HG03103 (cell line): Measurements from ENCODE around the gene EMILIN2.

ENCODE experiments used
- ATAC-seq: cut with Tn5 transposase; IDR thresholded peaks from one replicate; pipeline ENCODE4 v1.9.1; 2021; ENCODE audit warnings: low read depth; ENCODE audit not compliant: unreplicated experiment

EMILIN2 gene

GRCh38 chr18:2895391-2895790 lies 48.6 kb downstream of the EMILIN2 start:
- no peak for ATAC-seq

GRCh38 chr18:2896990-2897389 lies 50.2 kb downstream of the EMILIN2 start:
- ATAC-seq: no peak

GRCh38 chr18:2897448-2898185 lies 50.8 kb downstream of the EMILIN2 start:
- no peak for ATAC-seq

GRCh38 chr18:2898186-2898640 lies 51.4 kb downstream of the EMILIN2 start:
- ATAC-seq: no peak

GRCh38 chr18:2900684-2901422 lies 54.0 kb downstream of the EMILIN2 start:
- no peak for ATAC-seq

GRCh38 chr18:2901423-2901985 lies 54.7 kb downstream of the EMILIN2 start:
- no peak for ATAC-seq

GRCh38 chr18:2902327-2902726 lies 55.5 kb downstream of the EMILIN2 start:
- ATAC-seq: no peak

GRCh38 chr18:2903006-2903405 lies 56.2 kb downstream of the EMILIN2 start:
- ATAC-seq: no peak

- ATAC-seq: peak; percentile 19
Observed at GRCh38 chr18:2905854-2906703, 59.3 kb downstream of the EMILIN2 start.

GRCh38 chr18:2906704-2907549 lies 60.1 kb downstream of the EMILIN2 start:
- peak; percentile 56 for ATAC-seq

- no peak for ATAC-seq
Observed at GRCh38 chr18:2907550-2908135, 60.8 kb downstream of the EMILIN2 start.

GRCh38 chr18:2908166-2908945 lies 61.5 kb downstream of the EMILIN2 start:
- no peak for ATAC-seq

- no peak for ATAC-seq
Observed at GRCh38 chr18:2908946-2909335, 62.1 kb downstream of the EMILIN2 start.

- no peak for ATAC-seq
Observed at GRCh38 chr18:2909431-2910140, 62.8 kb downstream of the EMILIN2 start.

- ATAC-seq: no peak
Observed at GRCh38 chr18:2910261-2910660, 63.5 kb downstream of the EMILIN2 start.

- no peak for ATAC-seq
Observed at GRCh38 chr18:2910751-2911425, 64.1 kb downstream of the EMILIN2 start.

- ATAC-seq: no peak
Observed at GRCh38 chr18:2911533-2911932, 64.7 kb downstream of the EMILIN2 start.
